Retinal pigment epithelial cell (primary cell): ENCODE results near the gene MYO15B.

Experiments
- DNase-seq: peaks from one replicate; pipeline ENCODE4 v3.0.0-alpha.2; 2010; ENCODE audit warnings: low read depth
- H3K4me3 ChIP-seq: 2 replicates; pipeline ENCODE4 v1.5.1; 2011; ENCODE audit warnings: mild to moderate bottlenecking, low read length, control low read depth, moderate library complexity
- CTCF ChIP-seq: conservative IDR thresholded peaks from 2 replicates; pipeline ENCODE4 v1.5.1; 2011; ENCODE audit warnings: low read depth, low read length, control low read depth, inconsistent platforms

Gene MYO15B

GRCh38 chr17:75630071-75630917 lies 42.7 kb downstream of the MYO15B start:
- TF ChIP-seq CTCF: no peak
- DNase-seq: no peak
- H3K4me3 ChIP-seq: no peak overlapping the region

GRCh38 chr17:75631353-75631752 lies 43.8 kb downstream of the MYO15B start:
- TF ChIP-seq CTCF: no peak
- H3K4me3 ChIP-seq: no peak overlapping the region

GRCh38 chr17:75632428-75632827 lies 44.8 kb downstream of the MYO15B start:
- no peak for DNase-seq
- no peak overlapping the region for H3K4me3 ChIP-seq
- no peak for TF ChIP-seq CTCF

More at GRCh38 chr17:75631353-75631752, 43.8 kb downstream of the MYO15B start:
- no peak for DNase-seq

- peak; percentile 96 for TF ChIP-seq CTCF
- no peak for DNase-seq
- H3K4me3 ChIP-seq: no peak within 1 kb of the TSS
Measured at GRCh38 chr17:75632863-75633485, 45.4 kb downstream of the MYO15B start, which contains the start of gene SMIM5. TSS of gene SMIM5 (plus strand) at chr17:75633434. CDS start at chr17:75640202, 6,768 bp downstream.

GRCh38 chr17:75633486-75634375 lies 46.1 kb downstream of the MYO15B start:
- H3K4me3 ChIP-seq: no peak overlapping the region
- peak; percentile 62 for DNase-seq
- peak; percentile 69 for TF ChIP-seq CTCF

- no peak overlapping the region for H3K4me3 ChIP-seq
- no peak for DNase-seq
- no peak for TF ChIP-seq CTCF
Measured at GRCh38 chr17:75634376-75634740, 46.8 kb downstream of the MYO15B start.
